Measurements from ENCODE around the gene PDCD5. TPM values are rescaled to one million over a fixed set of nuclear protein-coding genes. Genes with fewer than 3 reads are reported as not detected.

The PDCD5 gene
- total and polyA plus RNA-seq, 2 donors (not counting 3 experiments of a cell fraction or from before 2014, with no cell fraction given), result 51.7 to 154 TPM

DNA sequence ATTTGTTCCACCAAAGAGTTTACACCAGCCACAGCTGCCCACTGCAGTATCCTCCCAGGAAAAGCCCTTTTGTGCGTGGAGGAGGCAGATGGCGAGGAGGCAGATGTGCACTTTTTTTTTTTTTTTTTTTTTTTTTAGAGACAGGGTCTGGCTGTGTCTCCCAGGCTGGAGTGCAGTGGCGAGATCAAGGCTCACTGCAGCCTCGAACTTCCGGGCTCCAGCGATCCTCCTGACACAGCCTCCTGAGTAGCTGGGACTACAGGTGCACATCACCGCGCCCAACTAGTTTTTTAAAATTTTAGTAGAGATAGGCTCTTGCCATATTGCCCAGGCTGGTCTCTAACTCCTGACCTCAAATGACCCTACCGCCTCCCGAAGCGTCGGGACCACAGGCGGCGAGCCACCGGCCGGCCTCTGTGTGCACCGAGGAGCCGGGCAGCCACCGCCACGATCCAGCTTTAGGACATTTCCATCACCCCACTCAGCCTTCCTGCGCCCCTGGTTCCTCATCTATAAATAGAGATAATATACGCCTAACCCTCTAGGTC is 563 bp upstream of the PDCD5 start:
- intact Hi-C loops (cut with micrococcal nuclease), result loop anchor here (2.0 kb wide), 1 partner anchor 176 kb away; the partner anchor contains the start of gene DPY19L3
- Histone ChIP-seq H3K27ac (ENCODE audit: insufficient read depth, low read depth, low read length) (no peak overlapping the region), H3K9ac (replicated peaks; ENCODE audit: extremely low read depth, insufficient read depth, low read length) (no peak overlapping the region), H3K36me3 (ENCODE audit: control insufficient read depth in 2 of 2, extremely low read depth in 1 of 2, insufficient read depth in 2 of 2, low read length in 2 of 2) (peaks cover 0 to 5% of the 10 kb centered on the region in 2 experiments), H3K4me2 (ENCODE audit: insufficient read depth, low read length) (peak overlapping the region; percentile 61), H3K79me2 (ENCODE audit: control insufficient read depth, insufficient read depth, low read length) (peaks cover 26% of the 10 kb centered on the region), H3K9me3 (replicated peaks; ENCODE audit: control insufficient read depth, insufficient read depth, low read length) (no peaks in the 10 kb centered on the region), H3K9me1 (replicated peaks; ENCODE audit: control insufficient read depth, extremely low read depth, insufficient read depth, low read length) (no peaks in the 10 kb centered on the region), H4K20me1 (replicated peaks; ENCODE audit: control insufficient read depth, extremely low read depth, insufficient read depth, low read length) (no peaks in the 10 kb centered on the region), H3K27me3 (ENCODE audit: control insufficient read depth in 2 of 2, insufficient read depth in 2 of 2, low read length in 2 of 2) (peaks cover 0 to 2% of the 10 kb centered on the region in 2 experiments), H3K4me1 (ENCODE audit: control insufficient read depth, extremely low read depth, insufficient read depth, low read length) (peaks cover 11% of the 10 kb centered on the region), H3K4me3 (replicated peaks in 1 of 3; ENCODE audit: insufficient read depth in 1 of 3, low read depth in 1 of 3, low read length in 3 of 3) (peak overlapping the region; percentile 16 to 46 (median 37)), H2AFZ (ENCODE audit: low read depth, low read length) (peak overlapping the region; percentile 76)
- ChIA-PET POLR2A (interaction anchor here (0.8 kb wide), 1 partner anchor 82 kb away, joined by 3 read pairs; no protein-coding TSS in a partner anchor), CTCF (interaction anchor here (0.6 to 3.0 kb wide), 4 partner anchors 16 to 235 kb away, joined by 3 to 18 read pairs (median 4); partner anchors contain the start of gene ZNF507)
- TF ChIP-seq POLR2AphosphoS5 (IDR thresholded peaks at IDR 0.05; ENCODE audit: insufficient read depth, low read depth, low read length) (no peak), MYC (IDR thresholded peaks at IDR 0.05; ENCODE audit: low read depth, low read length) (no peak), GATA2 (IDR thresholded peaks at IDR 0.05; ENCODE audit: insufficient read depth, insufficient read length, low read depth, low read length) (no peak), JUN (IDR thresholded peaks at IDR 0.05; ENCODE audit: borderline replicate concordance, insufficient read depth, insufficient read length, low read depth) (no peak), POLR2A (IDR thresholded peaks at IDR 0.05; ENCODE audit: low read depth, low read length) (no peak), FOS (IDR thresholded peaks at IDR 0.05; ENCODE audit: borderline replicate concordance, insufficient read depth, low read length) (no peak), EZH2 (IDR thresholded peaks at IDR 0.05; ENCODE audit: borderline replicate concordance, low read depth, low read length, severe bottlenecking) (no peak)
- TF ChIP-seq, protein P1, sequence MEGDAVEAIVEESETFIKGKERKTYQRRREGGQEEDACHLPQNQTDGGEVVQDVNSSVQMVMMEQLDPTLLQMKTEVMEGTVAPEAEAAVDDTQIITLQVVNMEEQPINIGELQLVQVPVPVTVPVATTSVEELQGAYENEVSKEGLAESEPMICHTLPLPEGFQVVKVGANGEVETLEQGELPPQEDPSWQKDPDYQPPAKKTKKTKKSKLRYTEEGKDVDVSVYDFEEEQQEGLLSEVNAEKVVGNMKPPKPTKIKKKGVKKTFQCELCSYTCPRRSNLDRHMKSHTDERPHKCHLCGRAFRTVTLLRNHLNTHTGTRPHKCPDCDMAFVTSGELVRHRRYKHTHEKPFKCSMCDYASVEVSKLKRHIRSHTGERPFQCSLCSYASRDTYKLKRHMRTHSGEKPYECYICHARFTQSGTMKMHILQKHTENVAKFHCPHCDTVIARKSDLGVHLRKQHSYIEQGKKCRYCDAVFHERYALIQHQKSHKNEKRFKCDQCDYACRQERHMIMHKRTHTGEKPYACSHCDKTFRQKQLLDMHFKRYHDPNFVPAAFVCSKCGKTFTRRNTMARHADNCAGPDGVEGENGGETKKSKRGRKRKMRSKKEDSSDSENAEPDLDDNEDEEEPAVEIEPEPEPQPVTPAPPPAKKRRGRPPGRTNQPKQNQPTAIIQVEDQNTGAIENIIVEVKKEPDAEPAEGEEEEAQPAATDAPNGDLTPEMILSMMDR (IDR thresholded peaks at IDR 0.05; ENCODE audit: extremely low read depth in 1 of 2, insufficient read depth in 1 of 2, low read depth in 1 of 2, low read length in 2 of 2), result no peak
- TF ChIP-seq, protein P2, sequence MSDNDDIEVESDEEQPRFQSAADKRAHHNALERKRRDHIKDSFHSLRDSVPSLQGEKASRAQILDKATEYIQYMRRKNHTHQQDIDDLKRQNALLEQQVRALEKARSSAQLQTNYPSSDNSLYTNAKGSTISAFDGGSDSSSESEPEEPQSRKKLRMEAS (IDR thresholded peaks at IDR 0.05; ENCODE audit: insufficient read depth, insufficient read length), result no peak
- dilution Hi-C loops (cut with MboI; ENCODE audit: extremely low pct_ligation_motif_present, low sequenced_read_pairs), result no loop called here
- DNase-seq (ENCODE audit: low read depth, low spot score) (no peak), FAIRE-seq (no peak)
- no TSS peak for BruUV-seq (replicated peaks)
